Tibial artery (tissue), 4 donors: ENCODE data around the gene TPPP.
A peak's percentile ranks its signal among the peaks of the same experiment; 100 is the strongest.

ENCODE experiments used
- DNase-seq, 2 donors: peaks; one replicate each; pipeline ENCODE4 v3.0.0-alpha.2; 2019
- H3K27ac ChIP-seq, 2 donors: fragments of 200-600 bp; sonication (generic) in 1 of 2; 1 replicate in 1 of 2; 2 replicates in 1 of 2; pipeline ENCODE4 v1.5.1; 2018 to 2019; ENCODE audit warnings: mild to moderate bottlenecking in 1 of 2
- H3K27me3 ChIP-seq, 2 donors: fragments of 200-600 bp; sonication (generic) in 1 of 2; one replicate each; pipeline versions ENCODE4 v1.5.1 to v1.6.0; 2016 to 2019
- H3K36me3 ChIP-seq, 3 donors: fragments of 200-600 bp; sonication (generic) in 2 of 3; one replicate each; pipeline ENCODE4 v1.5.1; 2016 to 2019; ENCODE audit warnings: mild to moderate bottlenecking in 2 of 3
- H3K4me1 ChIP-seq, 4 donors: fragments of 200-600 bp; sonication (generic) in 2 of 4; 1 replicate in 3 of 4; 2 replicates in 1 of 4; pipeline ENCODE4 v1.5.1; 2016 to 2019
- H3K4me3 ChIP-seq, 2 donors: fragments of 200-600 bp; sonication (generic) in 1 of 2; 1 replicate in 1 of 2; 2 replicates in 1 of 2; pipeline ENCODE4 v1.5.1; 2018 to 2019; ENCODE audit warnings: mild to moderate bottlenecking in 2 of 2
- H3K9me3 ChIP-seq, 3 donors: fragments of 200-600 bp; sonication (generic) in 1 of 3; one replicate each; pipeline ENCODE4 v1.5.1; 2016 to 2019
- intact Hi-C: fragments of 100-400 bp; cut with DNase I; formaldehyde crosslinking; loops from one replicate; pipeline ENCODE4 v1.15.0; 2023; ENCODE audit warnings: low total_unique reads
- TF ChIP-seq, protein P1 (sequence below), 2 experiments: fragments of 200-600 bp in 1 of 2; fragments of 450-650 bp in 1 of 2; IDR thresholded peaks; one replicate each; pipeline ENCODE4 v1.5.1; 2017 to 2019; ENCODE audit warnings: antibody characterized with exemption in 2 of 2, mild to moderate bottlenecking in 1 of 2, moderate library complexity in 1 of 2

Gene TPPP

DNA sequence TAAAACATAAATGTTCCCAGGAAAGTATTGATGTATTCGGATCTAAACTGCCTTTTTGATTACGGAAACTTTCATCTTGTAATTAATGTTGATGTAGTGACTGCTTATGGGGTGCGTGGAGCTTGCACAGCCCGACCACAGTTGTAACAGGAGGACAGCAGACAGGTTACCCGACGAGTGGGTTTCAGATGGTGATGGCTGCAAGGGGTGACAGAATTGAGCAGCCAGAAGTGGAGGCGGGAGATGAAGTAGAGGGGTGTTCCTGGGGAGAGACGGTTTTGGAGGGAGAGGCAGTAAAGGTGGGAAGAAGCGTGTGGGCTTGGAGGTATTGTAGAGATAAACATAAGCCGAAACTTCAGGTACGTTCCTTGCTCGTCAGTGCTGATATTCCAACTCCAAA is 75.3 kb downstream of the TPPP start:
- no peak overlapping the region for H3K27ac ChIP-seq
- peak in 1 of 2 donors; percentile 12 for DNase-seq
- H3K4me1 ChIP-seq: peaks cover 0 to 7% (median 1%) of the 10 kb centered on the region in 4 donors
- TF ChIP-seq, protein P1, sequence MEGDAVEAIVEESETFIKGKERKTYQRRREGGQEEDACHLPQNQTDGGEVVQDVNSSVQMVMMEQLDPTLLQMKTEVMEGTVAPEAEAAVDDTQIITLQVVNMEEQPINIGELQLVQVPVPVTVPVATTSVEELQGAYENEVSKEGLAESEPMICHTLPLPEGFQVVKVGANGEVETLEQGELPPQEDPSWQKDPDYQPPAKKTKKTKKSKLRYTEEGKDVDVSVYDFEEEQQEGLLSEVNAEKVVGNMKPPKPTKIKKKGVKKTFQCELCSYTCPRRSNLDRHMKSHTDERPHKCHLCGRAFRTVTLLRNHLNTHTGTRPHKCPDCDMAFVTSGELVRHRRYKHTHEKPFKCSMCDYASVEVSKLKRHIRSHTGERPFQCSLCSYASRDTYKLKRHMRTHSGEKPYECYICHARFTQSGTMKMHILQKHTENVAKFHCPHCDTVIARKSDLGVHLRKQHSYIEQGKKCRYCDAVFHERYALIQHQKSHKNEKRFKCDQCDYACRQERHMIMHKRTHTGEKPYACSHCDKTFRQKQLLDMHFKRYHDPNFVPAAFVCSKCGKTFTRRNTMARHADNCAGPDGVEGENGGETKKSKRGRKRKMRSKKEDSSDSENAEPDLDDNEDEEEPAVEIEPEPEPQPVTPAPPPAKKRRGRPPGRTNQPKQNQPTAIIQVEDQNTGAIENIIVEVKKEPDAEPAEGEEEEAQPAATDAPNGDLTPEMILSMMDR (IDR thresholded peaks at IDR 0.05): no peak
- intact Hi-C loops: loop anchor here (10.0 kb wide), 1 partner anchor 1177 kb away; the partner anchor contains the start of gene MRPL36
- no peaks in the 10 kb centered on the region for H3K9me3 ChIP-seq
- peaks cover 12 to 38% (median 21%) of the 10 kb centered on the region in 3 donors for H3K36me3 ChIP-seq
- no peak overlapping the region for H3K4me3 ChIP-seq
- no peaks in the 10 kb centered on the region for H3K27me3 ChIP-seq

DNA sequence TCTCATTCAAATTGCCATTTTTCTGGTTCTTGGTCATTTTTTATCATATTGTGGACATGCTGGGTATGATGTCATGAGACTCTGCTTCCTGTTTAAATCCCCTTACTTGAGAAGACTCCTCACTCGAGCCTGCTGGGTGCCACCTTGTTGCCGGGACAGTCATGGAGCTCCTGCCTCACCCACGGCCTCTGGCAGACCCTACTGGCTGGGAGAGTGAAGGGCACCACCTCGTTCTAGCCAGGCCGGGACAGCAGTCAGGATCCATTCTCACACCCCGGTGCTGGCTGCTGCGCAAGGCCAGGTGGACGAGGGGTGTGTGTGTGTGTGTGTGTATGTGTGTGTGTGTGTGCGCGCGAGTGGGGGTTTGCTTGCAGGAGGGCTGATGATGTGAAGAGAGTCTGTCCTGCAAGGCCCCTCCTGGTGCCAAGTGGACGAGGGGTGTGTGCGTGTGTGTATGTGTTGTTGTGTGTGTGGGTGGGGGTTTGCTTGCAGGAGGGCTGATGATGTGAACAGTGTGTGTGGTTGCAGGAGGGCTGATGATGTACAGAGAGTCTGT is 76.6 kb downstream of the TPPP start:
- intact Hi-C loops: loop anchor here (10.0 kb wide), 1 partner anchor 1178 kb away; the partner anchor contains the start of gene MRPL36
- Histone ChIP-seq H3K4me1 (peaks cover 0 to 17% (median 7%) of the 10 kb centered on the region in 4 donors), H3K27me3 (no peaks in the 10 kb centered on the region), H3K4me3 (no peak overlapping the region), H3K9me3 (no peaks in the 10 kb centered on the region), H3K27ac (no peak overlapping the region), H3K36me3 (peaks cover 12 to 27% (median 20%) of the 10 kb centered on the region in 3 donors)
- DNase-seq: peak in 1 of 2 donors; percentile 45
- TF ChIP-seq, protein P1 (IDR thresholded peaks at IDR 0.05): no peak

DNA sequence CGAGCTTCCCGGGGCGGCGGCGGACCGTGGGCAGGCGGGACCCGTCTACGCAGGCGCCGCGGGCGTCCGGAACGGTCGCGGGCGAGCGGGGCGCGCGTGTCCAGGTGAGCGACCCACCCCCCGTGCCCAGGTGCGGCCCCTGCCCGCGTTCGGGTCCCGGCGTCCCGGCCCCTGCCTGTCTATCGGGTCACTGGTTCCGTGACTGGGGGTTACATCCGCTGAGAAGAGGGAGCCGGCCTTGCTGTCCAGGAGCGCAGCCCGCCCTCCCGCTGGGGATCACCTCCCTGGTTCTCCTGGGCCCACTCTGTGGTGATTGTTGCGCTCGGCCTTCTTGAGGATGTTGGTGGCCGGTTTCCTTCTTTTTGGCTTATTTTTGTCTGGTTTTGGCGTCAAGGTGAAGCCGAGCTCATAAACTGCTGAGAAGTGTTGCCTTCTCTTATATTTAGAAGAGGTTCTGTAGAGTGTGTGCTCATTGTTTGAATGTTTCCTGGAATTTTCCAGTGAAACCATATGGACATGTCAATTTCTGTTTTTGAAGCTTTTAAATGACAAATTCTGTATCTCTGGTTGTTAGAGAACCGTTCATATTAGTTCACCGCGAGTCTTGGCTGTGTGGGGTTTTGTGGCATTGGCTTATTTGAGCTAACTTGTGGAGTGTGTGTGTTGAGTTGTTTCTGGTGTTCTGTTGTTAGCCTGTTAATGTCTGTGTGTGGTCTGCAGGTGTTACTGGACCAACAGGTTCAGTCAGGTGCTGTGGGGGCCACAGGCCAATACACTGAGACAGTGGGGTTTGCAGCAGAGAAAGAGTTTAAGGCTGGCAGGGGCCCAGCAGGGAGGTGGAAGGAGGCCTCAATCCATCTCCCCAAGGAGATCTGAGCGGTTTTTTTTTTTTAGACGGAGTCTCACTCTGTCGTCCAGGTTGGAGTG is 80.4 kb downstream of the TPPP start:
- Histone ChIP-seq H3K4me1 (peaks cover 0 to 25% (median 9%) of the 10 kb centered on the region in 4 donors), H3K27me3 (peaks cover 0 to 10% of the 10 kb centered on the region in 2 donors), H3K27ac (peak overlapping the region in 1 of 2 donors; percentile 14), H3K36me3 (no peaks in the 10 kb centered on the region), H3K9me3 (no peaks in the 10 kb centered on the region), H3K4me3 (peak overlapping the region; percentile 69 to 77)
- peak in 1 of 2 donors; percentile 69 for DNase-seq
- TF ChIP-seq, protein P1 (IDR thresholded peaks at IDR 0.05): no peak
- intact Hi-C loops: loop anchor here (10.0 kb wide), 1 partner anchor 1182 kb away; the partner anchor contains the start of gene MRPL36

DNA sequence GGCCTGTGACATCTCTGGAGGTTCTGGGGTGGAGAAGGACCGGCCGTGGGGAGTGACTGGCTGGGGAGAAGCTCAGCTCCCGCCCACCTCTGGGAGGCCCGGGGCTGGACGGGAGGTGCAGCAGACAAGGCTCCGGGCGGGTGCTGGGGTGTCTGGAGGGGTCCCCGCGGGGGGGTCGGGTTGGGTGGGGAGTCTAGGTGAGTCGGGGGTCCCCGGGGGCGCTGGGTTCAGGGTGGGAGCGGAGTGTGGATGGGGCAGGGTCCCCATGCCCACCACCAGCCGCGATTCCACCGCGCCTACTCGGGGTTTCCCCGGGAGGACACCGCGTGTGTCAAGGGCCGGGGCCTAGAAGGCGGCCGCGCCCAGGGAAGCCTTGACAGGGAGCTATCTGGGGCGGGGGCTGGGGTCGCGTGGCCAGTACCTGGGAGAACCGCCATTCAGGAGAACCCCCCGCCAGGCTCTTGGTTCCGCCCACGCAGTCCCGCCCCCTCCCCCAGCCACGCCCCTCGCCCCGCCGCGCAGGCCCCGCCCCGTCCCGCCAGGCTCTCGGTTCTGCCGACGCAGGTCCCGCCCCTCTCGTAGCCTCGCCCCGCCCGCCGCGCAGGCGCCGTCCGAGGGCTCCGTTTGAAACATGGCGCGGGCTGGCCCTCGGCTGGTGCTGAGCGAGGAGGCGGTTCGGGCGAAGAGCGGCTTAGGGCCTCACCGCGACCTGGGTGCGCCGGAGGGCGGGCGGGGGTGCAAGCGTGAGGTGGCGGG is 81.2 kb downstream of the TPPP start, which contains the start of gene CEP72:
Gene CEP72, plus strand, starts transcription at position 610 of the 756 bp plus-strand sequence. Its CDS starts 22 bp downstream, at position 632.
- no peaks in the 10 kb centered on the region for H3K36me3 ChIP-seq
- peaks cover 0 to 25% (median 9%) of the 10 kb centered on the region in 4 donors for H3K4me1 ChIP-seq
- intact Hi-C loops: loop anchor here (10.0 kb wide), 1 partner anchor 1183 kb away; the partner anchor contains the start of gene MRPL36
- peak; percentile 80 to 94 for DNase-seq
- peak within 1 kb of the TSS; percentile 69 to 77 for H3K4me3 ChIP-seq
- TF ChIP-seq, protein P1 (IDR thresholded peaks at IDR 0.05): no peak
- H3K9me3 ChIP-seq: no peaks in the 10 kb centered on the region
- peak within 1 kb of the TSS; percentile 14 to 32 for H3K27ac ChIP-seq
- peaks cover 0 to 16% of the 10 kb centered on the region in 2 donors for H3K27me3 ChIP-seq
